BLaER1 treated with 17β-estradiol and CSF1 and Interleukin-3, amounts not matched to agents 10 nM and 100 nM (cell line): ENCODE data around the gene C20orf204.

Experiments used
- H3K27ac ChIP-seq, 11 experiments: shearing (Covaris generic); formaldehyde crosslinking; 2 replicates each; pipeline ENCODE4 v1.8.1; 2022
- H3K27me3 ChIP-seq, 11 experiments: shearing (Covaris generic); formaldehyde crosslinking; 2 replicates each; pipeline ENCODE4 v1.8.1; 2022
- H3K36me3 ChIP-seq, 11 experiments: shearing (Covaris generic); formaldehyde crosslinking; 2 replicates each; pipeline ENCODE4 v1.8.1; 2022
- H3K4me1 ChIP-seq, 10 experiments: shearing (Covaris generic); formaldehyde crosslinking; 2 replicates each; pipeline ENCODE4 v1.8.1; 2022
- H3K4me2 ChIP-seq, 11 experiments: shearing (Covaris generic); formaldehyde crosslinking; 2 replicates each; pipeline ENCODE4 v1.8.1; 2022
- H3K4me3 ChIP-seq, 10 experiments: shearing (Covaris generic); formaldehyde crosslinking; 2 replicates each; pipeline ENCODE4 v1.8.1; 2022
- H3K9ac ChIP-seq, 11 experiments: shearing (Covaris generic); formaldehyde crosslinking; 2 replicates each; pipeline ENCODE4 v1.8.1; 2022
- H3K9me3 ChIP-seq, 11 experiments: shearing (Covaris generic); formaldehyde crosslinking; replicated peaks in 1 of 11; 2 replicates each; pipeline ENCODE4 v1.8.1; 2022
- H4K20me1 ChIP-seq, 11 experiments: shearing (Covaris generic); formaldehyde crosslinking; 2 replicates each; pipeline ENCODE4 v1.8.1; 2022
- Cebpa-rat ChIP-seq, 11 experiments: shearing (Covaris generic); IDR thresholded peaks; 2 replicates each; pipeline ENCODE4 v1.8.1; 2022

Gene C20orf204

GRCh38 chr20:64024141-64024990 lies 11.6 kb upstream of the C20orf204 start:
- H3K27ac ChIP-seq, result no peak overlapping the region
- H3K4me2 ChIP-seq, result no peak overlapping the region
- no peak for TF ChIP-seq Cebpa-rat (IDR thresholded peaks at IDR 0.05)
- no peak overlapping the region for H3K4me3 ChIP-seq
- no peaks in the 10 kb centered on the region for H3K27me3 ChIP-seq
- no peak overlapping the region for H3K9ac ChIP-seq
- H3K9me3 ChIP-seq, result no peaks in the 10 kb centered on the region
- H3K4me1 ChIP-seq, result no peaks in the 10 kb centered on the region
- peaks cover 10 to 88% (median 55%) of the 10 kb centered on the region in 11 experiments; a peak in 20 of 22 replicates for H4K20me1 ChIP-seq
- H3K36me3 ChIP-seq, result peaks cover 99 to 100% (median 100%) of the 10 kb centered on the region in 11 experiments

GRCh38 chr20:64025101-64025825 lies 10.7 kb upstream of the C20orf204 start:
- H3K27me3 ChIP-seq, result no peaks in the 10 kb centered on the region
- no peak for TF ChIP-seq Cebpa-rat (IDR thresholded peaks at IDR 0.05)
- peaks cover 99 to 100% (median 100%) of the 10 kb centered on the region in 11 experiments for H3K36me3 ChIP-seq
- H3K4me3 ChIP-seq, result no peak overlapping the region
- no peak overlapping the region for H3K27ac ChIP-seq
- H3K9ac ChIP-seq, result no peak overlapping the region
- no peak overlapping the region for H3K4me2 ChIP-seq
- H3K9me3 ChIP-seq, result no peaks in the 10 kb centered on the region
- H4K20me1 ChIP-seq, result peaks cover 10 to 86% (median 52%) of the 10 kb centered on the region in 11 experiments; a peak in 20 of 22 replicates
- H3K4me1 ChIP-seq, result no peaks in the 10 kb centered on the region

- H3K9me3 ChIP-seq, result no peaks in the 10 kb centered on the region
- TF ChIP-seq Cebpa-rat (IDR thresholded peaks at IDR 0.05), result no peak
- no peak overlapping the region for H3K9ac ChIP-seq
- no peaks in the 10 kb centered on the region for H3K4me1 ChIP-seq
- peaks cover 100% of the 10 kb centered on the region in 11 experiments for H3K36me3 ChIP-seq
- no peak overlapping the region for H3K27ac ChIP-seq
- no peaks in the 10 kb centered on the region for H3K27me3 ChIP-seq
- no peak overlapping the region for H3K4me3 ChIP-seq
- H3K4me2 ChIP-seq, result no peak overlapping the region
- H4K20me1 ChIP-seq, result peaks cover 12 to 86% (median 53%) of the 10 kb centered on the region in 11 experiments; a peak in 20 of 22 replicates
Measured at GRCh38 chr20:64025826-64026412, 10.1 kb upstream of the C20orf204 start.

GRCh38 chr20:64027981-64028685 lies 7.8 kb upstream of the C20orf204 start:
- Histone ChIP-seq H3K27ac (no peak overlapping the region), H3K9ac (no peak overlapping the region), H3K9me3 (no peaks in the 10 kb centered on the region), H3K27me3 (no peaks in the 10 kb centered on the region), H3K4me1 (no peaks in the 10 kb centered on the region), H3K4me3 (no peak overlapping the region), H3K36me3 (peaks cover 91 to 100% (median 99%) of the 10 kb centered on the region in 11 experiments), H4K20me1 (peaks cover 0 to 85% (median 42%) of the 10 kb centered on the region in 11 experiments; a peak in 18 of 22 replicates), H3K4me2 (no peak overlapping the region)
- no peak for TF ChIP-seq Cebpa-rat (IDR thresholded peaks at IDR 0.05)

- Histone ChIP-seq H3K9ac (no peak overlapping the region), H3K27ac (no peak overlapping the region), H3K4me2 (no peak overlapping the region), H3K4me3 (no peak overlapping the region), H3K27me3 (no peaks in the 10 kb centered on the region), H4K20me1 (peaks cover 0 to 86% (median 38%) of the 10 kb centered on the region in 11 experiments; a peak in 18 of 22 replicates), H3K9me3 (no peaks in the 10 kb centered on the region), H3K36me3 (peaks cover 83 to 100% (median 98%) of the 10 kb centered on the region in 11 experiments), H3K4me1 (no peaks in the 10 kb centered on the region)
- TF ChIP-seq Cebpa-rat (IDR thresholded peaks at IDR 0.05), result no peak
Measured at GRCh38 chr20:64029293-64030117, 6.5 kb upstream of the C20orf204 start.

- no peak overlapping the region for H3K4me2 ChIP-seq
- H3K9me3 ChIP-seq, result no peaks in the 10 kb centered on the region
- H3K9ac ChIP-seq, result no peak overlapping the region
- no peak for TF ChIP-seq Cebpa-rat (IDR thresholded peaks at IDR 0.05)
- peaks cover 0 to 88% (median 41%) of the 10 kb centered on the region in 11 experiments; a peak in 18 of 22 replicates for H4K20me1 ChIP-seq
- H3K27ac ChIP-seq, result no peak overlapping the region
- H3K27me3 ChIP-seq, result no peaks in the 10 kb centered on the region
- no peak overlapping the region for H3K4me3 ChIP-seq
- H3K36me3 ChIP-seq, result peaks cover 77 to 100% (median 94%) of the 10 kb centered on the region in 11 experiments
- H3K4me1 ChIP-seq, result peaks cover under 1 to 8% (median 5%) of the 10 kb centered on the region in 10 experiments; a peak in 17 of 20 replicates
Measured at GRCh38 chr20:64030371-64031134, 5.4 kb upstream of the C20orf204 start.

GRCh38 chr20:64031822-64032314 lies 4.1 kb upstream of the C20orf204 start:
- no peaks in the 10 kb centered on the region for H3K9me3 ChIP-seq
- H4K20me1 ChIP-seq, result peaks cover 0 to 94% (median 53%) of the 10 kb centered on the region in 11 experiments; a peak in 20 of 22 replicates
- H3K27me3 ChIP-seq, result peaks cover 0 to 12% (median 2%) of the 10 kb centered on the region in 11 experiments; a peak in 16 of 22 replicates
- TF ChIP-seq Cebpa-rat (IDR thresholded peaks at IDR 0.05), result no peak
- H3K27ac ChIP-seq, result no peak overlapping the region
- peaks cover 12 to 21% (median 18%) of the 10 kb centered on the region in 10 experiments; a peak in 19 of 20 replicates for H3K4me1 ChIP-seq
- H3K4me2 ChIP-seq, result no peak overlapping the region
- no peak overlapping the region for H3K4me3 ChIP-seq
- H3K36me3 ChIP-seq, result peaks cover 63 to 91% (median 81%) of the 10 kb centered on the region in 11 experiments
- H3K9ac ChIP-seq, result no peak overlapping the region
